Gastrocnemius medialis (tissue), 4 donors: ENCODE data around the gene RESP18.

ENCODE experiments used
- POLR2A ChIP-seq, 2 donors: fragments of 450-650 bp; IDR thresholded peaks; one replicate each; pipeline ENCODE4 v1.6.1; 2017; ENCODE audit warnings: antibody characterized with exemption in 2 of 2, mild to moderate bottlenecking in 2 of 2, moderate library complexity in 2 of 2
- TF ChIP-seq, protein P1 (sequence below), 5 experiments: fragments of 450-650 bp in 3 of 5; fragments of 200-600 bp in 2 of 5; sonication (generic) in 2 of 5; IDR thresholded peaks in 4 of 5; conservative IDR thresholded peaks in 1 of 5; 1 replicate in 4 of 5; 2 replicates in 1 of 5; pipeline ENCODE4 v1.5.1; 2016 to 2019; ENCODE audit warnings: antibody characterized with exemption in 5 of 5, mild to moderate bottlenecking in 3 of 5, moderate library complexity in 3 of 5

GRCh38 chr2:219358170-219359075 is 25.9 kb upstream of the RESP18 start:
- TF ChIP-seq, protein P1, sequence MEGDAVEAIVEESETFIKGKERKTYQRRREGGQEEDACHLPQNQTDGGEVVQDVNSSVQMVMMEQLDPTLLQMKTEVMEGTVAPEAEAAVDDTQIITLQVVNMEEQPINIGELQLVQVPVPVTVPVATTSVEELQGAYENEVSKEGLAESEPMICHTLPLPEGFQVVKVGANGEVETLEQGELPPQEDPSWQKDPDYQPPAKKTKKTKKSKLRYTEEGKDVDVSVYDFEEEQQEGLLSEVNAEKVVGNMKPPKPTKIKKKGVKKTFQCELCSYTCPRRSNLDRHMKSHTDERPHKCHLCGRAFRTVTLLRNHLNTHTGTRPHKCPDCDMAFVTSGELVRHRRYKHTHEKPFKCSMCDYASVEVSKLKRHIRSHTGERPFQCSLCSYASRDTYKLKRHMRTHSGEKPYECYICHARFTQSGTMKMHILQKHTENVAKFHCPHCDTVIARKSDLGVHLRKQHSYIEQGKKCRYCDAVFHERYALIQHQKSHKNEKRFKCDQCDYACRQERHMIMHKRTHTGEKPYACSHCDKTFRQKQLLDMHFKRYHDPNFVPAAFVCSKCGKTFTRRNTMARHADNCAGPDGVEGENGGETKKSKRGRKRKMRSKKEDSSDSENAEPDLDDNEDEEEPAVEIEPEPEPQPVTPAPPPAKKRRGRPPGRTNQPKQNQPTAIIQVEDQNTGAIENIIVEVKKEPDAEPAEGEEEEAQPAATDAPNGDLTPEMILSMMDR (IDR thresholded peaks at IDR 0.05 in 4 of 5, conservative IDR thresholded peaks at IDR 0.05 in 1 of 5), result no peak
- no peak for TF ChIP-seq POLR2A (IDR thresholded peaks at IDR 0.05)
